ENCODE data around the gene MBP.

The MBP gene

GRCh38 chr18:76980663-76981395 is 151.8 kb downstream of the MBP start:
- no peaks in the 10 kb centered on the region for H3K9me3 ChIP-seq
- H3K4me1 ChIP-seq (ENCODE audit: control insufficient read depth in 1 of 2, insufficient read depth in 1 of 2, low read depth in 1 of 2, low read length in 1 of 2): peaks cover 0 to 5% of the 10 kb centered on the region in 2 experiments
- no peaks in the 10 kb centered on the region for H3K36me3 ChIP-seq
- no peak overlapping the region for H3K4me3 ChIP-seq (ENCODE audit: low read depth in 1 of 2, low read length in 1 of 2)
- no peak overlapping the region for H3K27ac ChIP-seq
- H3K27me3 ChIP-seq: no peaks in the 10 kb centered on the region
- TF ChIP-seq CTCF (IDR thresholded peaks at IDR 0.05): no peak

GRCh38 chr18:76979906-76980305 is 152.7 kb downstream of the MBP start:
- peaks cover 0 to 5% of the 10 kb centered on the region in 2 experiments for H3K4me1 ChIP-seq (ENCODE audit: control insufficient read depth in 1 of 2, insufficient read depth in 1 of 2, low read depth in 1 of 2, low read length in 1 of 2)
- H3K9me3 ChIP-seq: no peaks in the 10 kb centered on the region
- no peaks in the 10 kb centered on the region for H3K27me3 ChIP-seq
- no peak overlapping the region for H3K4me3 ChIP-seq (ENCODE audit: low read depth in 1 of 2, low read length in 1 of 2)
- no peaks in the 10 kb centered on the region for H3K36me3 ChIP-seq
- no peak for TF ChIP-seq CTCF (IDR thresholded peaks at IDR 0.05)
- no peak overlapping the region for H3K27ac ChIP-seq

GRCh38 chr18:76979111-76979751 is 153.4 kb downstream of the MBP start:
- no peaks in the 10 kb centered on the region for H3K36me3 ChIP-seq
- no peak overlapping the region for H3K4me3 ChIP-seq (ENCODE audit: low read depth in 1 of 2, low read length in 1 of 2)
- no peak overlapping the region for H3K27ac ChIP-seq
- H3K9me3 ChIP-seq: no peaks in the 10 kb centered on the region
- no peak for TF ChIP-seq CTCF (IDR thresholded peaks at IDR 0.05)
- H3K27me3 ChIP-seq: no peaks in the 10 kb centered on the region
- H3K4me1 ChIP-seq (ENCODE audit: control insufficient read depth in 1 of 2, insufficient read depth in 1 of 2, low read depth in 1 of 2, low read length in 1 of 2): peaks cover 0 to 5% of the 10 kb centered on the region in 2 experiments

- no peak overlapping the region for H3K4me3 ChIP-seq (ENCODE audit: low read depth in 1 of 2, low read length in 1 of 2)
- no peaks in the 10 kb centered on the region for H3K27me3 ChIP-seq
- H3K9me3 ChIP-seq: no peaks in the 10 kb centered on the region
- peaks cover 5% of the 10 kb centered on the region for H3K36me3 ChIP-seq
- H3K4me1 ChIP-seq (ENCODE audit: control insufficient read depth in 1 of 2, insufficient read depth in 1 of 2, low read depth in 1 of 2, low read length in 1 of 2): peaks cover 0 to 5% of the 10 kb centered on the region in 2 experiments
- no peak for TF ChIP-seq CTCF (IDR thresholded peaks at IDR 0.05)
- H3K27ac ChIP-seq: no peak overlapping the region
Measured at GRCh38 chr18:76978616-76979015, 154.0 kb downstream of the MBP start.

GRCh38 chr18:76977684-76978232 is 154.8 kb downstream of the MBP start:
- Histone ChIP-seq H3K4me3 (ENCODE audit: low read depth in 1 of 2, low read length in 1 of 2) (no peak overlapping the region), H3K4me1 (ENCODE audit: control insufficient read depth in 1 of 2, insufficient read depth in 1 of 2, low read depth in 1 of 2, low read length in 1 of 2) (no peaks in the 10 kb centered on the region), H3K27ac (no peak overlapping the region), H3K36me3 (peaks cover 5% of the 10 kb centered on the region), H3K27me3 (no peaks in the 10 kb centered on the region), H3K9me3 (no peaks in the 10 kb centered on the region)
- no peak for TF ChIP-seq CTCF (IDR thresholded peaks at IDR 0.05)

All from neutrophil (primary cell).